ENCODE results near the gene SORCS1.

SORCS1 gene

DNA sequence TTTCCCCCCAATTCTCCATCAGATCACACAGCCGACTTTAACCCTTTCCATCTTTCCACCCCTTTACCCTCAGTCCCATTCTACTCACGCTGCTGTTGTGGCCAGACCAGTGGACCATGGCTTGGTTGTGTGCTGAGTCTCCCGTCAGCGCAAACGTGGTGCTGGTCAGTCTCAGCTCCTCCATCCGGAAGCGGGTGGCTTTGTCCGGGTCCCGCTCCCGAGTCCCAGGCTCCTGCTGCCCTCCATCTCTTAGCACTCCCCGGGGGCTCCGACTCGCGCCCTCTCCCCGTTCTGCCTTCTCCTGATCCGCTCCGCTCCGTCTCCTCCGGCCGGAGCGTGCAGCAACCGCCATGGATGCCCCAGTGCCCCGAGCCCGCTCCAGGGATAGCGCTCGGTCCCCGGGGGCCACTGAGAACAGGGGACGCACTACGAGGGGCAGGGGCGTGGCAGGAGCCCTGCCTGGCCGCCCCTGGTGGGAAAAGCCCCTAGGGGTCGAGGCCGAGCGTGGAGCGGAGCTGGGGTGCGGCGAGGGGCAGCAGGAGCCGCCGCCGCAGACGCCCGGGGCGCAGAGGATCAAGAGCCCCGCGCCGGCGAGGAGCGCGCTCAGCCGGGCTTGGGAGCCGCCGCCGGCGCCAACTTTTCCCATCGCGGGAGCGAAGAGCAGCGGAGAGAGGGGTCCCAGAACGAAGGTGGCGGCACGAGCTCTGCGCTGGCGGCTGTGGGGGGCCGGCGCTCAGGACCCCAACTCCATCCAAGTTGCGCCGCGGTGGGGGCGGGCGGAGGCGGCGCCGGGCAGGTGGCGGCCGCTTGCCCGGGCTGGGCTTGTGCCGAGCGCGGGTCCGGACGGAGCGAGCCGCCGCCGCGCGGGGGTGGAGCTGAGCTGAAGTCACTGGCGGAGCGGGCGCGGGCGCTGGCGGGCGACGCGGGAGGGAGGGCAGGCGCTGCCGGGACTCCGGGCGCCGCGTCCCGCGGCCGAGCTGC is at the start of gene SORCS1:
Gene SORCS1, minus strand, starts transcription at position 826 of the 981 bp plus-strand sequence.
- H3K4me3 ChIP-seq (ENCODE audit: low read depth, low read length), result no peak within 1 kb of the TSS
- TF ChIP-seq, protein P1, sequence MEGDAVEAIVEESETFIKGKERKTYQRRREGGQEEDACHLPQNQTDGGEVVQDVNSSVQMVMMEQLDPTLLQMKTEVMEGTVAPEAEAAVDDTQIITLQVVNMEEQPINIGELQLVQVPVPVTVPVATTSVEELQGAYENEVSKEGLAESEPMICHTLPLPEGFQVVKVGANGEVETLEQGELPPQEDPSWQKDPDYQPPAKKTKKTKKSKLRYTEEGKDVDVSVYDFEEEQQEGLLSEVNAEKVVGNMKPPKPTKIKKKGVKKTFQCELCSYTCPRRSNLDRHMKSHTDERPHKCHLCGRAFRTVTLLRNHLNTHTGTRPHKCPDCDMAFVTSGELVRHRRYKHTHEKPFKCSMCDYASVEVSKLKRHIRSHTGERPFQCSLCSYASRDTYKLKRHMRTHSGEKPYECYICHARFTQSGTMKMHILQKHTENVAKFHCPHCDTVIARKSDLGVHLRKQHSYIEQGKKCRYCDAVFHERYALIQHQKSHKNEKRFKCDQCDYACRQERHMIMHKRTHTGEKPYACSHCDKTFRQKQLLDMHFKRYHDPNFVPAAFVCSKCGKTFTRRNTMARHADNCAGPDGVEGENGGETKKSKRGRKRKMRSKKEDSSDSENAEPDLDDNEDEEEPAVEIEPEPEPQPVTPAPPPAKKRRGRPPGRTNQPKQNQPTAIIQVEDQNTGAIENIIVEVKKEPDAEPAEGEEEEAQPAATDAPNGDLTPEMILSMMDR (IDR thresholded peaks at IDR 0.05; ENCODE audit: low read depth, low read length), result no peak

DNA sequence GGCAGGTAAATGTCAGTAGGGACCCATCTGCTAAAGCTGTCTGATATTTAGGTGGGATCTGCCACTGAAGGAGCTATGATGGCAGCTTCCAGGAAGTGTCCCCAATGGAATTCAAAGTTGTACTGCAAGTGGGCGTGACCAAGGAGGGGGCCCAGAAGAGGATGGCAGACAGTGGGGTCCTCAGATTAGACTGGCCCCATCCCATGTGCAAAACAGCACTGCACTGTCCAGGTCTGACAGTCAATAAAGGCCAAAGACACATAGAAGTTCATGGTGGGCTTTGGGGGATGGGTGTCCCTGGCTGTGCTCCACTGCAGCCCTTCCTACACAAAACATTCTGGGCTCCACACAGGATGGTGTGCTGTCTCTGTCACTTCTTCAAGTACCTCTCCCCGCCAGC is 49.8 kb upstream of the SORCS1 start:
- no peak overlapping the region for H3K4me3 ChIP-seq (ENCODE audit: low read depth, low read length)
- TF ChIP-seq, protein P1 (IDR thresholded peaks at IDR 0.05; ENCODE audit: low read depth, low read length), result no peak

DNA sequence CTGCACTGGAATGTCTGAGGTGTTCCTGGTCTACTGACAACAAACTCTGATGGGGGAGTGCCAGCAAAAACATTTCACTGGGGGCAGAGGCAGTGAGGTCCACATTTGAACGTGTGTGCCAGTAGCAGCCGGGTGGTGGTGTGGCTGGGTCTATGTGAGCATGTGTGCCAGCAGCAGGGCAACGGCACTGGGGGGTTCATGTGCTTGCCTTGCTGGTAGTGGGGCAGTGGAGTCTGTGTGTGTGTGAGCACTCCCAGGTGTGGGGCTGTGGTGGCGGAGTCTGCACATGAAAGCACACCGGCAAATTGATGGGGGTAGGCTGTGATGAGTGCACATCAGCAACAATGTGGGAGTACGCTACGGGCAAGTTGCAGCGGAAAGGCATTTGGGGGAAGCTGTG is 49.4 kb upstream of the SORCS1 start:
- TF ChIP-seq, protein P1 (IDR thresholded peaks at IDR 0.05; ENCODE audit: low read depth, low read length), result no peak

DNA sequence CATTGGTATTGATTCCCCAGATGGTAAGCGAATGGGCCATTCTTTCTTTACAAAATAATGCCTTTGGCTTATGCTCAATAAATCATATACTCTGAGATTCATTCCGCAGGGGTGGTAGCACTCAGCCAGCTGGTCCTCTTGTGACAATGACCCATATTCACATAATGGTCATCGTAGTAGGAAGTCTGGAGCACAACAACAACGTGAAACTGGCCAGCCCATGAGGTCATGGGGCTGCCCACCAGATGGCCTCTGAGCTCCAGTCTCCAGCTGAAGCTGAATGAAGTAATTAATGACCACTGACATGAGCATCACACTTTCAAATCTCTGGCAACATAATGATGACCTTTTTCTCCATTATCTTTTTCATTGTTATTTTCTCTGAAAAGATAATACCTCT is 42.3 kb upstream of the SORCS1 start:
- no peak overlapping the region for H3K4me3 ChIP-seq (ENCODE audit: low read depth, low read length)
- TF ChIP-seq, protein P1 (IDR thresholded peaks at IDR 0.05; ENCODE audit: low read depth, low read length), result no peak

More for the DNA sequence above, 49.4 kb upstream of the SORCS1 start:
- no peak overlapping the region for H3K4me3 ChIP-seq (ENCODE audit: low read depth, low read length)

DNA sequence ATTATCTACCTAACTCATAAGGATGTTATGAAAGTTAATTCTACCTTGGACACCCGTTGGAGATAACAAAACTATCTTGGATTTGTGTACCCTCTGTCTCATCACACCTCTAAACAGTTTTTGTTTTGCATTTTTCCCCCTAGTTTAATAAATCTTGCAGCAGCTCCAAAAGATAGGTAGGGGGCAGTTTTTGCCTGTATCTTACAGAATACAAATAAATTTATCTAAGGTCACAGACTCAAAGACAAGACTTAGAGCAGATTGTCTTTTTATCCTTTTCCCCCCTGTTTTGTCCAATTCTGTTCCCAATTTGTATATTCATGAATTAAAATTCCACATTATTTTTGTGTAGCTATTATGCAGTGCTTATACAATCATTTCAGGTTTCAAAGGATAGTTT is 5.0 kb upstream of the SORCS1 start:
- TF ChIP-seq, protein P1 (IDR thresholded peaks at IDR 0.05; ENCODE audit: low read depth, low read length), result no peak

DNA sequence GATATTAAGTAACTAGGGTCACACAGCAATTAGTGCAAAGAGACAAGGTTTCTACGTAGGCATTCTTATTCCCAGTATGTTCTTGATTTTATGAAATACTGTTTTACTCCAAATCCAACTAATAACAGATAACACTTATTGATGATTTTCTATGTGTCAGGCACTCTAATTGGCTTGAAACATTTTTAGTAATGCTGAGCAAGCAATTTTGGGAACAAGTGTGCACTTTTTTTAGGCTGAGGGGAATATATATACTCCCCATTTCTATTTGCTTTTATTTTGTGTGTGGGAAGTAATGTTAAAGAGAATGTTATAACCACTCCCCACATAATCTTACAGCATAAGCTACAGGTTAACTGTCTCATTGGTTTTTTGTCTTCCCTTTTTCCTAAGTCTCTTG is 4.2 kb upstream of the SORCS1 start:
- TF ChIP-seq, protein P1 (IDR thresholded peaks at IDR 0.05; ENCODE audit: low read depth, low read length), result no peak
- no peak overlapping the region for H3K4me3 ChIP-seq (ENCODE audit: low read depth, low read length)

More for the DNA sequence above, 5.0 kb upstream of the SORCS1 start:
- H3K4me3 ChIP-seq (ENCODE audit: low read depth, low read length), result no peak overlapping the region

DNA sequence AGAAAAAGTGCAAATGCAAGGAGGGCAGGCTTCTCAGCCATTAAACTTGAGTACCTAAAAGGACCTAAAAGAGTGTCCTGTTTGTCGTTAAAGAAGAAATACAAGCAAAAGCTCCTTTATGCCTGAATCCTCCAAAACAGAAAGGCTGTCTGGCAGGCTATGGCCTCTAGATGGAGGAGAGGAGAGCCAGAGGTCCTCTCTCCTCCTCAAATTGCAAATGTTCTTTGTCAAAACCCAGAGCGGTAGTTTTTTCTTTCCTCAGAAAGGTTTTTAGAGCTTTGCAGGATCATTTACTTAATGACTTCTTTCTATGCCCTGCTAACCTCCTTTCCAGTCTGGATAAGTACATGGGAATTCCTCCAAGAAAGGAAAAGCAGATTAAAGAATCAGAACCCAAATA is 1.9 kb upstream of the SORCS1 start:
- H3K4me3 ChIP-seq (ENCODE audit: low read depth, low read length), result no peak overlapping the region
- TF ChIP-seq, protein P1 (IDR thresholded peaks at IDR 0.05; ENCODE audit: low read depth, low read length), result no peak

All from WI38 (cell line).